Lung (tissue), 12 donors: Measurements from ENCODE around the gene GRK2. TPM values are rescaled to one million over a fixed set of nuclear protein-coding genes. Genes with fewer than 3 reads are reported as not detected.

Experiments
- ATAC-seq: fragments of 200-7000 bp; cut with Tn5 transposase; one replicate; pipeline ENCODE4 v1.9.1; 2020; ENCODE audit warnings: moderate number of reproducible peaks; ENCODE audit not compliant: insufficient read depth, low FRiP score
- DNase-seq, 3 donors: peaks; one replicate each; pipeline ENCODE4 v3.0.0-alpha.2; 2013 to 2017
- H3K27ac ChIP-seq, 2 donors: one replicate each; pipeline ENCODE4 v1.5.1; 2013; ENCODE audit warnings: mild to moderate bottlenecking in 2 of 2, moderate library complexity in 2 of 2, control low read depth in 1 of 2, inconsistent platforms in 1 of 2, low read depth in 1 of 2, low read length in 1 of 2
- H3K27me3 ChIP-seq, 3 donors: one replicate each; pipeline ENCODE4 v1.5.1; 2013; ENCODE audit warnings: low read length in 2 of 3; ENCODE audit not compliant: control insufficient read depth in 3 of 3, insufficient read depth in 3 of 3
- H3K36me3 ChIP-seq, 4 donors: one replicate each; pipeline ENCODE4 v1.5.1; 2013; ENCODE audit warnings: low read length in 4 of 4, mild to moderate bottlenecking in 1 of 4, moderate library complexity in 1 of 4; ENCODE audit not compliant: control insufficient read depth in 4 of 4, insufficient read depth in 4 of 4
- H3K4me1 ChIP-seq, 5 donors: one replicate each; pipeline ENCODE4 v1.5.1; 2013; ENCODE audit warnings: low read length in 5 of 5, mild to moderate bottlenecking in 2 of 5, moderate library complexity in 1 of 5; ENCODE audit not compliant: control insufficient read depth in 5 of 5, insufficient read depth in 5 of 5
- H3K4me3 ChIP-seq: one replicate; pipeline ENCODE4 v1.5.1; 2013; ENCODE audit warnings: mild to moderate bottlenecking, control low read depth, moderate library complexity
- H3K9ac ChIP-seq, 2 donors: one replicate each; pipeline ENCODE4 v1.5.1; 2013; ENCODE audit warnings: low read length in 2 of 2, control low read depth in 1 of 2; ENCODE audit not compliant: insufficient read depth in 1 of 2
- H3K9me3 ChIP-seq, 4 donors: one replicate each; pipeline ENCODE4 v1.5.1; 2013; ENCODE audit warnings: low read length in 3 of 4, mild to moderate bottlenecking in 1 of 4, moderate library complexity in 1 of 4; ENCODE audit not compliant: control insufficient read depth in 4 of 4, insufficient read depth in 3 of 4
- WGBS, 2 donors: extraction: QIAGEN DNeasy Blood & Tissue Kit; methylation state at CpG; one replicate each; pipeline ENCODE4 v1.1.7; 2013; 5-methylcytosine and 5-hydroxymethylcytosine counted together
- polyA plus RNA-seq, 2 donors: library from polyadenylated mRNA; stranded (reverse); fragments of 200-250 nt; gene quantifications; one replicate each; pipeline ENCODE4 v1.2.1, GENCODE V29; 2013
- total RNA-seq, 2 donors: library from RNA; depleted of rRNA in 1 of 2; stranded (reverse); fragments of >200 nt in 1 of 2; gene quantifications; one replicate each; pipeline ENCODE4 v1.2.1, GENCODE V29; 2014 to 2021
- TF ChIP-seq, protein P1 (sequence below): IDR thresholded peaks from 2 replicates; pipeline ENCODE4 v1.5.1; 2012; ENCODE audit warnings: mild to moderate bottlenecking; ENCODE audit errors: control extremely low read depth, extremely low read depth
- donor health status: control.
- donor health status: control.
- donor health status: Bipolar disorder and iron deficiency.
- donor health status: healthy.
- donor health status: DM: yes; HTN: yes; CAD: no.

The GRK2 gene
- total and polyA plus RNA-seq, 4 donors, result 37.1 to 130 (median 97.5) TPM

DNA sequence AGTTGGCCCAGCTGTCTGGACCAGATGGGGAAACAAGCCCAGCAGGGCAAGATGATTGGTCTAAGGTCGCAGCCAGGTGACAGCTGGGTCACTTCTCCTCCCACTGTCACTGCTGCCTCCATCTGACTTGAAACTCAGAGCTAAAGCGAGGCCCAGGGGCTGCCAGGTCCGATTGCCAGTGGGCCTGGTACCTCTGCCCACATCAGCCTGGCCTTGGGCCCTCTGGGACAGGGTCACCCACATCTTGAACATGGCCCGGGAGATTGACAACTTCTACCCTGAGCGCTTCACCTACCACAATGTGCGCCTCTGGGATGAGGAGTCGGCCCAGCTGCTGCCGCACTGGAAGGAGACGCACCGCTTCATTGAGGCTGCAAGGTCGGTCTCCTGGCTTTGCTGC, 42.9 kb downstream of the GRK2 start:
- ATAC-seq (no peak), DNase-seq (no peak)
- TF ChIP-seq, protein P1, sequence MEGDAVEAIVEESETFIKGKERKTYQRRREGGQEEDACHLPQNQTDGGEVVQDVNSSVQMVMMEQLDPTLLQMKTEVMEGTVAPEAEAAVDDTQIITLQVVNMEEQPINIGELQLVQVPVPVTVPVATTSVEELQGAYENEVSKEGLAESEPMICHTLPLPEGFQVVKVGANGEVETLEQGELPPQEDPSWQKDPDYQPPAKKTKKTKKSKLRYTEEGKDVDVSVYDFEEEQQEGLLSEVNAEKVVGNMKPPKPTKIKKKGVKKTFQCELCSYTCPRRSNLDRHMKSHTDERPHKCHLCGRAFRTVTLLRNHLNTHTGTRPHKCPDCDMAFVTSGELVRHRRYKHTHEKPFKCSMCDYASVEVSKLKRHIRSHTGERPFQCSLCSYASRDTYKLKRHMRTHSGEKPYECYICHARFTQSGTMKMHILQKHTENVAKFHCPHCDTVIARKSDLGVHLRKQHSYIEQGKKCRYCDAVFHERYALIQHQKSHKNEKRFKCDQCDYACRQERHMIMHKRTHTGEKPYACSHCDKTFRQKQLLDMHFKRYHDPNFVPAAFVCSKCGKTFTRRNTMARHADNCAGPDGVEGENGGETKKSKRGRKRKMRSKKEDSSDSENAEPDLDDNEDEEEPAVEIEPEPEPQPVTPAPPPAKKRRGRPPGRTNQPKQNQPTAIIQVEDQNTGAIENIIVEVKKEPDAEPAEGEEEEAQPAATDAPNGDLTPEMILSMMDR, result no peak
- Histone ChIP-seq H3K4me1 (peaks cover 0 to 8% (median 3%) of the 10 kb centered on the region in 5 donors), H3K27ac (no peak overlapping the region), H3K9me3 (no peaks in the 10 kb centered on the region), H3K27me3 (no peaks in the 10 kb centered on the region), H3K36me3 (peaks cover 0 to 39% (median 8%) of the 10 kb centered on the region in 4 donors), H3K4me3 (no peak overlapping the region), H3K9ac (no peak overlapping the region)
- WGBS, 2 donors, result 96 to 97% methylated on average over 11 of the region's 11 CpGs

DNA sequence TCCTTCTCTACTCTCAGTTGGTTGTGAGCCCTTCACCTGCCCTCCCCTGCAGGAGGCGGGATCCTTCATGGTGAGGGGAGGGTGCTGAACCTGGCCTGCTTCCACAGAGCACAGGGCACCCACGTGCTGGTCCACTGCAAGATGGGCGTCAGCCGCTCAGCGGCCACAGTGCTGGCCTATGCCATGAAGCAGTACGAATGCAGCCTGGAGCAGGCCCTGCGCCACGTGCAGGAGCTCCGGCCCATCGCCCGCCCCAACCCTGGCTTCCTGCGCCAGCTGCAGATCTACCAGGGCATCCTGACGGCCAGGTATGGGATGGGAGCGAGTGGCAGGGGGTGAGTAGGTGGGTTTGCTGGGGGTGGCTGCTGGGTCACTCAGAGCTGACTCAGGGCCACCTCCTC, 43.4 kb downstream of the GRK2 start:
- DNase-seq (no peak), ATAC-seq (no peak)
- no peaks in the 10 kb centered on the region for H3K9me3 ChIP-seq
- H3K4me3 ChIP-seq, result no peak overlapping the region
- peaks cover 0 to 39% (median 8%) of the 10 kb centered on the region in 4 donors for H3K36me3 ChIP-seq
- 92 to 95% methylated on average over 14 of the region's 14 CpGs for whole genome bisulfite sequencing, 2 donors
- TF ChIP-seq, protein P1, result no peak
- no peak overlapping the region for H3K9ac ChIP-seq
- peaks cover 0 to 3% (median 0%) of the 10 kb centered on the region in 5 donors for H3K4me1 ChIP-seq
- no peaks in the 10 kb centered on the region for H3K27me3 ChIP-seq
- no peak overlapping the region for H3K27ac ChIP-seq

DNA sequence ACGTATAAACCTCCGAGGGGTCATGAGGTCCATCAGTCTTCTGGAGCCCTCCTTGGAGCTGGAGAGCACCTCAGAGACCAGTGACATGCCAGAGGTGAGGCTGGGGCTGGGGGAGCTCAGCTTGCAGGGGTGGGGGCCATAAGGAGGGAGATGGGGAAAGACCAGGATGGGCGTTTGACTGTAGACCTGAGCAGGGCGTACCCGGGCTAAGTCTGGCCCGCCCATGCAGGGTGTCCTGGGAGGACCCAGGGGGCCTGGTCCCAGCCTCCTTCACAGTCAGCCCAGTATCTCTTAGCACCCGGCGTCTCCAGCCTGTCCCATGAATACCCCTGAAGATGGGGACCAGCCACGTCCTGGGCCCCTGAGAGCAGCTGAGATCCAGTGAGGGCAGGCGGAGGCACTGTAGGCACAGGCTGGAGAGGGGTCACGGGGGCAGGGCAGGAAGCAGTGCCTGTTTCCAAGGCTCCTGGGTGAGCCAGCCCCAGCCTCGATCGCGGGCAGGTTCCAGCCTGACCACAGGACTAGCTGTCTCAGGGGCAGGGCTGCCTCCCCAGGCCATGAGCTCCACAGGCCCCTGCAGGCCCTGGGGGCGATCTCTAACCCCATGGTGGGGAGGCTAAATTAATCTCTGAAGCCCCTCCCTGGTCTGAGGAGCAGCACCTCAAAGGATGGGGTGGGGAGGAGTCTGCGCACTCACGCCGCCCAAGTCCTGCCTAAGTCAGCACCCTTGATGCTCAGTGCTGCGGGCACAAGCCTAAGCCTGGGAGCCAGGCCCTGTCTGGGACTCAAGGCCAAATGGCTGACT, 44.2 kb downstream of the GRK2 start:
- Histone ChIP-seq H3K9me3 (no peaks in the 10 kb centered on the region), H3K9ac (no peak overlapping the region), H3K36me3 (peaks cover 0 to 39% (median 8%) of the 10 kb centered on the region in 4 donors), H3K27me3 (no peaks in the 10 kb centered on the region), H3K27ac (no peak overlapping the region), H3K4me3 (no peak overlapping the region), H3K4me1 (no peaks in the 10 kb centered on the region)
- ATAC-seq, result peak; percentile 10
- WGBS, 2 donors, result 91 to 92% methylated on average over 19 of the region's 19 CpGs
- DNase-seq, result no peak
- TF ChIP-seq, protein P1, result no peak
